ENCODE data around the gene TIMM8A. TPM values are rescaled to one million over a fixed set of nuclear protein-coding genes. Genes with fewer than 3 reads are reported as not detected.

Gene TIMM8A
- total RNA-seq, 3 donors from 2014 or later (not counting 1 experiment from before 2014, with no cell fraction given): 6.0 to 7.4 (median 7.0) TPM

GRCh38 chrX:101365301-101365795 is 16.8 kb upstream of the TIMM8A start:
- no peak overlapping the region for H3K27ac Mint-ChIP-seq

GRCh38 chrX:101362757-101363156 is 14.2 kb upstream of the TIMM8A start:
- ATAC-seq (no peak), DNase-seq (no peak)
- no peak overlapping the region for H3K27ac Mint-ChIP-seq
- intact Hi-C loops (cut with micrococcal nuclease): no loop called here
- no peaks in the 10 kb centered on the region for H3K9me3 Mint-ChIP-seq
- TF ChIP-seq CTCF (IDR thresholded peaks at IDR 0.05): no peak
- H3K9me3 ChIP-seq (ENCODE audit: control insufficient read depth, insufficient read depth, low read length): no peaks in the 10 kb centered on the region
- no peaks in the 10 kb centered on the region for H3K36me3 ChIP-seq (ENCODE audit: control insufficient read depth, insufficient read depth, low read length)
- no peaks in the 10 kb centered on the region for H3K4me1 ChIP-seq (ENCODE audit: control insufficient read depth, insufficient read depth, low read length)
- H3K27ac ChIP-seq (ENCODE audit: low read length): no peak overlapping the region
- peaks cover 0 to 9% of the 10 kb centered on the region in 2 donors for H3K27me3 Mint-ChIP-seq (ENCODE audit: low read depth in 2 of 2)
- no peaks in the 10 kb centered on the region for H3K36me3 Mint-ChIP-seq
- no peaks in the 10 kb centered on the region for H3K27me3 ChIP-seq (ENCODE audit: control insufficient read depth, insufficient read depth, low read length)
- no peaks in the 10 kb centered on the region for H3K4me1 Mint-ChIP-seq
- no peak overlapping the region for H3K4me3 ChIP-seq (ENCODE audit: low read length)
- no peak overlapping the region for H3K4me3 Mint-ChIP-seq

More at GRCh38 chrX:101365301-101365795, 16.8 kb upstream of the TIMM8A start:
- DNase-seq: no peak
- ATAC-seq: no peak
- no peaks in the 10 kb centered on the region for H3K4me1 ChIP-seq (ENCODE audit: control insufficient read depth, insufficient read depth, low read length)
- no peaks in the 10 kb centered on the region for H3K27me3 ChIP-seq (ENCODE audit: control insufficient read depth, insufficient read depth, low read length)
- H3K9me3 ChIP-seq (ENCODE audit: control insufficient read depth, insufficient read depth, low read length): no peaks in the 10 kb centered on the region
- TF ChIP-seq CTCF (IDR thresholded peaks at IDR 0.05): no peak
- H3K4me3 Mint-ChIP-seq: no peak overlapping the region
- H3K27me3 Mint-ChIP-seq (ENCODE audit: low read depth in 2 of 2): peaks cover 3 to 6% of the 10 kb centered on the region in 2 donors
- H3K4me1 Mint-ChIP-seq: no peaks in the 10 kb centered on the region
- no peaks in the 10 kb centered on the region for H3K9me3 Mint-ChIP-seq
- no peak overlapping the region for H3K4me3 ChIP-seq (ENCODE audit: low read length)
- no peak overlapping the region for H3K27ac ChIP-seq (ENCODE audit: low read length)
- no peaks in the 10 kb centered on the region for H3K36me3 ChIP-seq (ENCODE audit: control insufficient read depth, insufficient read depth, low read length)
- 100% methylated on average over 1 of the region's 1 CpG for WGBS (ENCODE audit: insufficient coverage)
- no peaks in the 10 kb centered on the region for H3K36me3 Mint-ChIP-seq
- intact Hi-C loops (cut with micrococcal nuclease): no loop called here

- ATAC-seq (no peak), DNase-seq (no peak)
- Mint-ChIP-seq H3K9me3 (no peaks in the 10 kb centered on the region), H3K27ac (no peak overlapping the region), H3K4me3 (no peak overlapping the region), H3K36me3 (no peaks in the 10 kb centered on the region), H3K27me3 (ENCODE audit: low read depth in 2 of 2) (peaks cover 0 to 9% of the 10 kb centered on the region in 2 donors), H3K4me1 (no peaks in the 10 kb centered on the region)
- 93% methylated on average over 3 of the region's 3 CpGs for WGBS (ENCODE audit: insufficient coverage)
- H3K36me3 ChIP-seq (ENCODE audit: control insufficient read depth, insufficient read depth, low read length): no peaks in the 10 kb centered on the region
- no peak for TF ChIP-seq CTCF (IDR thresholded peaks at IDR 0.05)
- H3K27me3 ChIP-seq (ENCODE audit: control insufficient read depth, insufficient read depth, low read length): no peaks in the 10 kb centered on the region
- H3K4me1 ChIP-seq (ENCODE audit: control insufficient read depth, insufficient read depth, low read length): no peaks in the 10 kb centered on the region
- H3K9me3 ChIP-seq (ENCODE audit: control insufficient read depth, insufficient read depth, low read length): no peaks in the 10 kb centered on the region
- H3K4me3 ChIP-seq (ENCODE audit: low read length): no peak overlapping the region
- H3K27ac ChIP-seq (ENCODE audit: low read length): no peak overlapping the region
- intact Hi-C loops (cut with micrococcal nuclease): no loop called here
These were observed 13.6 kb upstream of the TIMM8A start for GRCh38 chrX:101362116-101362515.

- peaks cover 0 to 9% of the 10 kb centered on the region in 2 donors for H3K27me3 Mint-ChIP-seq (ENCODE audit: low read depth in 2 of 2)
- no peaks in the 10 kb centered on the region for H3K9me3 Mint-ChIP-seq
- no peak for TF ChIP-seq CTCF (IDR thresholded peaks at IDR 0.05)
- WGBS (ENCODE audit: insufficient coverage): 95% methylated on average over 6 of the region's 7 CpGs
- H3K36me3 Mint-ChIP-seq: no peaks in the 10 kb centered on the region
- Histone ChIP-seq H3K4me3 (ENCODE audit: low read length) (no peak overlapping the region), H3K27ac (ENCODE audit: low read length) (no peak overlapping the region), H3K4me1 (ENCODE audit: control insufficient read depth, insufficient read depth, low read length) (no peaks in the 10 kb centered on the region), H3K27me3 (ENCODE audit: control insufficient read depth, insufficient read depth, low read length) (no peaks in the 10 kb centered on the region), H3K36me3 (ENCODE audit: control insufficient read depth, insufficient read depth, low read length) (no peaks in the 10 kb centered on the region), H3K9me3 (ENCODE audit: control insufficient read depth, insufficient read depth, low read length) (no peaks in the 10 kb centered on the region)
- no peak for DNase-seq
- H3K4me3 Mint-ChIP-seq: no peak overlapping the region
- no peak for ATAC-seq
- no peaks in the 10 kb centered on the region for H3K4me1 Mint-ChIP-seq
- no peak overlapping the region for H3K27ac Mint-ChIP-seq
- intact Hi-C loops (cut with micrococcal nuclease): no loop called here
These were observed 11.8 kb upstream of the TIMM8A start for GRCh38 chrX:101360390-101360789.

All from natural killer cell (primary cell).